Caco-2 (cell line): Measurements from ENCODE around the gene FCRL1. TPM values are rescaled to one million over a fixed set of nuclear protein-coding genes. Genes with fewer than 3 reads are reported as not detected.

Source experiments
- BruUV-seq: library from RNA; stranded (reverse); fragments of 400-500 nt; replicated peaks from 2 replicates; lab custom pipeline; 2021; lab: Mats Ljungman, UMichigan
- CTCF ChIA-PET: fragments of 300-600 bp; sonication (Branson Sonifier 250); formaldehyde crosslinking; loops from one replicate; lab custom pipeline; 2022; ENCODE audit warnings: antibody characterized with exemption; lab: Charles Lee
- POLR2A ChIA-PET: fragments of 300-600 bp; sonication (Branson Sonifier 250); formaldehyde crosslinking; loops from one replicate; lab custom pipeline; 2022; ENCODE audit warnings: antibody characterized with exemption; lab: Charles Lee
- DNase-seq, 2 experiments: peaks; one replicate each; pipeline versions ENCODE4 v3.0.0 to v3.0.0-alpha.2; 2020 to 2022
- H3K27me3 ChIP-seq: replicated peaks from 2 replicates; pipeline ENCODE4 v1.6.0; 2011; ENCODE audit warnings: low read length; ENCODE audit not compliant: control insufficient read depth, insufficient read depth
- H3K36me3 ChIP-seq: 2 replicates; pipeline ENCODE4 v1.5.1; 2011; ENCODE audit warnings: low read length; ENCODE audit not compliant: control insufficient read depth, insufficient read depth
- H3K4me1 ChIP-seq: fragments of 250-450 bp; sonication (Bioruptor Pico); 2 replicates; pipeline ENCODE4 v1.5.1; 2020; ENCODE audit warnings: mild to moderate bottlenecking
- H3K4me3 ChIP-seq: 2 replicates; pipeline ENCODE4 v1.5.1; 2011; ENCODE audit warnings: low read depth, mild to moderate bottlenecking, control low read depth, low read length
- H3K9me3 ChIP-seq: fragments of 250-450 bp; sonication (Bioruptor Pico); 2 replicates; pipeline ENCODE4 v1.5.1; 2020; ENCODE audit warnings: mild to moderate bottlenecking, moderate library complexity
- H3K27ac Mint-ChIP-seq: one replicate; pipeline ENCODE4 v1.8.0; 2022; ENCODE audit warnings: mixed read lengths; ENCODE audit not compliant: unreplicated experiment
- H3K27me3 Mint-ChIP-seq: one replicate; pipeline ENCODE4 v1.8.0; 2022; ENCODE audit warnings: mixed read lengths; ENCODE audit not compliant: insufficient read depth, unreplicated experiment
- H3K36me3 Mint-ChIP-seq: one replicate; pipeline ENCODE4 v1.8.0; 2022; ENCODE audit warnings: mild to moderate bottlenecking, mixed read lengths; ENCODE audit not compliant: insufficient read depth, unreplicated experiment
- H3K4me1 Mint-ChIP-seq: one replicate; pipeline ENCODE4 v1.8.0; 2022; ENCODE audit warnings: low read depth, mixed read lengths; ENCODE audit not compliant: unreplicated experiment
- H3K4me3 Mint-ChIP-seq: one replicate; pipeline ENCODE4 v1.8.0; 2022; ENCODE audit warnings: mild to moderate bottlenecking, moderate library complexity, mixed read lengths; ENCODE audit not compliant: unreplicated experiment
- H3K9me3 Mint-ChIP-seq: one replicate; pipeline ENCODE4 v1.8.0; 2022; ENCODE audit warnings: mixed read lengths; ENCODE audit not compliant: unreplicated experiment
- CTCF ChIP-seq, 2 experiments: fragments of 200-600 bp in 1 of 2; IDR thresholded peaks; 1 replicate in 1 of 2; 2 replicates in 1 of 2; pipeline versions ENCODE4 v1.5.1 to v1.8.0; 2011 to 2022; ENCODE audit warnings: antibody characterized with exemption in 1 of 2, control low read depth in 1 of 2, inconsistent platforms in 1 of 2, low read depth in 1 of 2, low read length in 1 of 2, mild to moderate bottlenecking in 1 of 2, moderate library complexity in 1 of 2; ENCODE audit not compliant: insufficient read depth in 1 of 2, severe bottlenecking in 1 of 2, unreplicated experiment in 1 of 2
- intact Hi-C: fragments of 100-400 bp; cut with micrococcal nuclease; formaldehyde crosslinking; loops from one replicate; pipeline ENCODE4 v1.10.0; 2022; ENCODE audit not compliant: unreplicated experiment
- total RNA-seq: library from RNA; stranded (reverse); gene quantifications from 2 replicates; pipeline ENCODE4 v1.2.3, GENCODE V29; 2022

The FCRL1 gene
- total RNA-seq, 1 experiment from 2014 or later: not detected

GRCh38 chr1:157844089-157844830 lies 24.3 kb upstream of the FCRL1 start:
- Histone ChIP-seq H3K27me3 (no peaks in the 10 kb centered on the region; the same call in none of the 2 replicates), H3K36me3 (no peaks in the 10 kb centered on the region), H3K4me3 (no peak overlapping the region), H3K9me3 (no peaks in the 10 kb centered on the region), H3K4me1 (no peaks in the 10 kb centered on the region)
- intact Hi-C loops: no loop called here
- Mint-ChIP-seq H3K4me1 (no peaks in the 10 kb centered on the region), H3K27ac (no peak overlapping the region), H3K36me3 (no peaks in the 10 kb centered on the region), H3K9me3 (no peaks in the 10 kb centered on the region), H3K27me3 (peaks cover 14% of the 10 kb centered on the region), H3K4me3 (no peak overlapping the region)
- DNase-seq: no peak
- CTCF ChIA-PET: no interaction called here
- BruUV-seq: no TSS peak
- TF ChIP-seq CTCF (IDR thresholded peaks at IDR 0.05; ENCODE audit: insufficient read depth in 1 of 2, low read depth in 1 of 2, low read length in 1 of 2, severe bottlenecking in 1 of 2, unreplicated experiment in 1 of 2): no peak
- POLR2A ChIA-PET: no interaction called here

- H3K9me3 ChIP-seq: no peaks in the 10 kb centered on the region
- TF ChIP-seq CTCF (IDR thresholded peaks at IDR 0.05; ENCODE audit: insufficient read depth in 1 of 2, low read depth in 1 of 2, low read length in 1 of 2, severe bottlenecking in 1 of 2, unreplicated experiment in 1 of 2): no peak
- no TSS peak for BruUV-seq
- H3K4me1 ChIP-seq: no peaks in the 10 kb centered on the region
- H3K27ac Mint-ChIP-seq: no peak overlapping the region
- H3K4me3 Mint-ChIP-seq: no peak overlapping the region
- H3K27me3 Mint-ChIP-seq: peaks cover 11% of the 10 kb centered on the region
- CTCF ChIA-PET: no interaction called here
- H3K27me3 ChIP-seq: no peaks in the 10 kb centered on the region; the same call in none of the 2 replicates
- POLR2A ChIA-PET: no interaction called here
- no peaks in the 10 kb centered on the region for H3K36me3 ChIP-seq
- no peaks in the 10 kb centered on the region for H3K4me1 Mint-ChIP-seq
- intact Hi-C loops: no loop called here
- H3K36me3 Mint-ChIP-seq: no peaks in the 10 kb centered on the region
- no peak for DNase-seq
- H3K4me3 ChIP-seq: no peak overlapping the region
- no peaks in the 10 kb centered on the region for H3K9me3 Mint-ChIP-seq
These were observed 23.0 kb upstream of the FCRL1 start for GRCh38 chr1:157842939-157843338.

- Histone ChIP-seq H3K36me3 (no peaks in the 10 kb centered on the region), H3K27me3 (no peaks in the 10 kb centered on the region; the same call in none of the 2 replicates), H3K9me3 (no peaks in the 10 kb centered on the region), H3K4me1 (no peaks in the 10 kb centered on the region), H3K4me3 (no peak within 1 kb of the TSS)
- peaks cover 15% of the 10 kb centered on the region for H3K27me3 Mint-ChIP-seq
- BruUV-seq: no TSS peak
- ChIA-PET POLR2A (no interaction called here), CTCF (no interaction called here)
- H3K4me1 Mint-ChIP-seq: no peaks in the 10 kb centered on the region
- DNase-seq: no peak
- no peaks in the 10 kb centered on the region for H3K36me3 Mint-ChIP-seq
- TF ChIP-seq CTCF (IDR thresholded peaks at IDR 0.05; ENCODE audit: insufficient read depth in 1 of 2, low read depth in 1 of 2, low read length in 1 of 2, severe bottlenecking in 1 of 2, unreplicated experiment in 1 of 2): no peak
- intact Hi-C loops: no loop called here
- no peak within 1 kb of the TSS for H3K4me3 Mint-ChIP-seq
- no peaks in the 10 kb centered on the region for H3K9me3 Mint-ChIP-seq
- no peak within 1 kb of the TSS for H3K27ac Mint-ChIP-seq
These were observed 21.8 kb upstream of the FCRL1 start, which contains the start of gene CD5L for GRCh38 chr1:157841708-157842107. Gene CD5L (minus strand): TSS chr1:157841808. CDS start chr1:157841701, 107 bp downstream.
